ENCODE data around the gene COL18A1. TPM values are rescaled to one million over a fixed set of nuclear protein-coding genes. Genes with fewer than 3 reads are reported as not detected.

COL18A1 gene
- total and polyA plus RNA-seq, 10 donors: 35.0 to 208 (median 86.4) TPM

- TF ChIP-seq POLR2A (IDR thresholded peaks at IDR 0.05) (no peak), POLR2AphosphoS5 (IDR thresholded peaks at IDR 0.05) (no peak)
- TF ChIP-seq, protein P1, sequence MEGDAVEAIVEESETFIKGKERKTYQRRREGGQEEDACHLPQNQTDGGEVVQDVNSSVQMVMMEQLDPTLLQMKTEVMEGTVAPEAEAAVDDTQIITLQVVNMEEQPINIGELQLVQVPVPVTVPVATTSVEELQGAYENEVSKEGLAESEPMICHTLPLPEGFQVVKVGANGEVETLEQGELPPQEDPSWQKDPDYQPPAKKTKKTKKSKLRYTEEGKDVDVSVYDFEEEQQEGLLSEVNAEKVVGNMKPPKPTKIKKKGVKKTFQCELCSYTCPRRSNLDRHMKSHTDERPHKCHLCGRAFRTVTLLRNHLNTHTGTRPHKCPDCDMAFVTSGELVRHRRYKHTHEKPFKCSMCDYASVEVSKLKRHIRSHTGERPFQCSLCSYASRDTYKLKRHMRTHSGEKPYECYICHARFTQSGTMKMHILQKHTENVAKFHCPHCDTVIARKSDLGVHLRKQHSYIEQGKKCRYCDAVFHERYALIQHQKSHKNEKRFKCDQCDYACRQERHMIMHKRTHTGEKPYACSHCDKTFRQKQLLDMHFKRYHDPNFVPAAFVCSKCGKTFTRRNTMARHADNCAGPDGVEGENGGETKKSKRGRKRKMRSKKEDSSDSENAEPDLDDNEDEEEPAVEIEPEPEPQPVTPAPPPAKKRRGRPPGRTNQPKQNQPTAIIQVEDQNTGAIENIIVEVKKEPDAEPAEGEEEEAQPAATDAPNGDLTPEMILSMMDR (IDR thresholded peaks at IDR 0.05 in 8 of 11, conservative IDR thresholded peaks at IDR 0.05 in 3 of 11): no peak
- H3K27ac ChIP-seq: no peak overlapping the region
- intact Hi-C loops (cut with DNase I; ENCODE audit: low total_unique reads): no loop called here
- no peak overlapping the region for H3K4me3 ChIP-seq
- H3K9me3 ChIP-seq: no peaks in the 10 kb centered on the region
- H3K4me1 ChIP-seq: peaks cover 0 to 45% (median 20%) of the 10 kb centered on the region in 6 donors
- H3K36me3 ChIP-seq: no peaks in the 10 kb centered on the region
- peak; percentile 43 for DNase-seq
- peaks cover 0 to 5% (median 0%) of the 10 kb centered on the region in 7 donors for H3K27me3 ChIP-seq (replicated peaks in 1 of 7)
- 74 to 88% (median 82%) methylated on average over 20 to 25 of the region's 25 CpGs for WGBS, 5 donors
Observed at GRCh38 chr21:45415943-45416611, 11.1 kb downstream of the COL18A1 start.

- Histone ChIP-seq H3K27ac (no peak overlapping the region), H3K27me3 (replicated peaks in 1 of 7) (peaks cover 0 to 5% (median 0%) of the 10 kb centered on the region in 7 donors), H3K4me1 (peaks cover 0 to 51% (median 22%) of the 10 kb centered on the region in 6 donors), H3K36me3 (no peaks in the 10 kb centered on the region), H3K9me3 (no peaks in the 10 kb centered on the region), H3K4me3 (no peak overlapping the region)
- intact Hi-C loops (cut with DNase I; ENCODE audit: low total_unique reads): no loop called here
- WGBS, 5 donors: 63 to 76% (median 69%) methylated on average over 8 of the region's 8 CpGs
- TF ChIP-seq POLR2A (IDR thresholded peaks at IDR 0.05): no peak
- TF ChIP-seq, protein P1 (IDR thresholded peaks at IDR 0.05 in 8 of 11, conservative IDR thresholded peaks at IDR 0.05 in 3 of 11): no peak
- peak; percentile 50 for DNase-seq
Observed at GRCh38 chr21:45416620-45417019, 11.7 kb downstream of the COL18A1 start.

DNA sequence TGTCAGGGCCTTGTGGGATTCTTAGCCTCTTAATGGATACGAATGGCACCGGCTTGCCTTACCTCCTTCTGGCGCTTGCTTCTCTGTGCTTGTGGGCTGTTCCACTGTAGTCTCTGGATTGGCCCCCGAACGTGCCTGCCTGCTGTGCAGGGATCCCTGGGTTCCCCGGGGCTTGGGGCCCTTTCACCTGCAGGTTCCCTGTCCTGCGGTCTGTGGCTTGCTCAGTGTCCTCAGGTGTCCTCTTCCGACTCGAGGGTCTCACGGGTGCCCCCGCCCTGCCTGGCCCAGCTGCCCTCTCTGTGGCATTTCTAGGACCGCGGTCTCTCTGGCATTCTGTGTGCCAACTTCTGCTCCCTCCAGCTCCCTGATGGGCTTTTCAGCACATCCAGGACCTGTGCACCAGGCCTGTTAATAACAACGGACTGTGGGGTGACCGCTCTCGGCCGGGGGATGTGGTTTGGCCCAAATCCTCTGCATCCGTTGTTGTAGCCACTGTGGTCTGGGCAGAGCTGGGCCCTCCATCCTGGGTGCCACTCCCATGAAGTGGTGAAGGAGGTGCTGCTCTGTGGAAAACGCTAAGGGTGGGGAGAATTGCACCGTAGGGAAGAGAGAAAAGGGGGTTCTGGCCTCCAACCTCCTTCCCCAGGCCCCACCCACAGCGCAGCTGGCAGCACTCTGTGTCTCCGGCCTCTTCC lies 12.4 kb downstream of the COL18A1 start:
- TF ChIP-seq POLR2AphosphoS5 (IDR thresholded peaks at IDR 0.05) (no peak), POLR2A (IDR thresholded peaks at IDR 0.05) (no peak)
- TF ChIP-seq, protein P1 (IDR thresholded peaks at IDR 0.05 in 8 of 11, conservative IDR thresholded peaks at IDR 0.05 in 3 of 11): no peak
- peaks cover 0 to 50% (median 22%) of the 10 kb centered on the region in 6 donors for H3K4me1 ChIP-seq
- intact Hi-C loops (cut with DNase I; ENCODE audit: low total_unique reads): no loop called here
- H3K9me3 ChIP-seq: no peaks in the 10 kb centered on the region
- no peak overlapping the region for H3K27ac ChIP-seq
- H3K36me3 ChIP-seq: no peaks in the 10 kb centered on the region
- DNase-seq: peak; percentile 62
- peaks cover 0 to 5% (median 0%) of the 10 kb centered on the region in 7 donors for H3K27me3 ChIP-seq (replicated peaks in 1 of 7)
- WGBS, 5 donors: 79 to 89% (median 83%) methylated on average over 20 to 22 of the region's 22 CpGs
- no peak overlapping the region for H3K4me3 ChIP-seq

- no peak overlapping the region for H3K4me3 ChIP-seq
- 81 to 93% (median 84%) methylated on average over 10 to 20 of the region's 20 CpGs for WGBS, 5 donors
- H3K27me3 ChIP-seq (replicated peaks in 1 of 7): peaks cover 0 to 5% (median 0%) of the 10 kb centered on the region in 7 donors
- H3K4me1 ChIP-seq: peaks cover 0 to 45% (median 18%) of the 10 kb centered on the region in 6 donors
- TF ChIP-seq POLR2A (IDR thresholded peaks at IDR 0.05): no peak
- no peak for TF ChIP-seq POLR2AphosphoS5 (IDR thresholded peaks at IDR 0.05)
- TF ChIP-seq, protein P1 (IDR thresholded peaks at IDR 0.05 in 8 of 11, conservative IDR thresholded peaks at IDR 0.05 in 3 of 11): no peak
- no peak for DNase-seq
- intact Hi-C loops (cut with DNase I; ENCODE audit: low total_unique reads): no loop called here
- no peak overlapping the region for H3K27ac ChIP-seq
- H3K36me3 ChIP-seq: no peaks in the 10 kb centered on the region
- no peaks in the 10 kb centered on the region for H3K9me3 ChIP-seq
Observed at GRCh38 chr21:45417951-45418300, 13.0 kb downstream of the COL18A1 start.

All from spleen (tissue), 11 donors.